Epidermal melanocyte (primary cell): Measurements from ENCODE around the gene SLC5A12.
"Not testable (repeated sequence)": the region's sequence is repeated elsewhere in the genome, so short reads cannot be mapped to it uniquely, and the experiment has no call there.

Experiments
- DNase-seq: peaks from one replicate; pipeline ENCODE4 v3.0.0; 2011; ENCODE audit warnings: low spot score; ENCODE audit not compliant: insufficient read length

SLC5A12 gene

DNA sequence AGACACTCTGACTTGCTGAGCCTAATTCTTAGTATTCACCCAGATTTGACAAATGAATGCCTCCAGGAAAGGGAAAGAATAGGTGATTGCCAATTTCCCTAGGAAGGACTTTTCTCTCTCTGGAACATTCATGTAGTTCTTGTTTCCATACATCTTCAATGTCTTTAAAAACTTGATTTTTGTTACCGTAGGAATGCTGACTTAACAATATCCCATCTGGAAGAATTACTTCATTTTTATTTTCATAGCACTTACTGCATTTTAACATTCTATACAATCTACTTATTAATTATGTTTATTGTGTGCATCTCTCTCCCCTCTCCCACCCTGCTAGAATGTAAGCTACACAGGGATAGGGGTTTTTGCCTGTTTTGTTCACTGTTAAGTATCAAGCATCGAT lies 66.6 kb downstream of the SLC5A12 start:
- no peak for DNase-seq

DNA sequence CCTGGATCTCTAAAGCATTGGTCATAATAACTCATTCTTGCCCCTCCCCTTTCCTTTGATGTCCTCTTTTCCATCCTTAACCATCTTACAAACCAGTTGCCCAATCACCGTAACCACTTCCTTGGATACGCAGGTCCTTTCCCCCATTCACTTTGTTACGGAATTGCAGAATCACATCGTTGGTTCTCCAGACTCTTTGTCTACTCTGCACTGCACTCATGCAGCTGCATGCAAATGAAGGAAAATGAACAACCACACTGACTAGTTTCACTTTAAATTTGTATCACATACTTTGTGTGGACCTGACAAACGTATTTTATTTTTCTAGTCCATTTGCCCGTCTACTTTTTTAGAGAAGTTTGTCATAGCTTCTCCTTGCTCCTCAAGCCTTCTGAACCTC lies 69.9 kb downstream of the SLC5A12 start:
- DNase-seq: no peak

DNA sequence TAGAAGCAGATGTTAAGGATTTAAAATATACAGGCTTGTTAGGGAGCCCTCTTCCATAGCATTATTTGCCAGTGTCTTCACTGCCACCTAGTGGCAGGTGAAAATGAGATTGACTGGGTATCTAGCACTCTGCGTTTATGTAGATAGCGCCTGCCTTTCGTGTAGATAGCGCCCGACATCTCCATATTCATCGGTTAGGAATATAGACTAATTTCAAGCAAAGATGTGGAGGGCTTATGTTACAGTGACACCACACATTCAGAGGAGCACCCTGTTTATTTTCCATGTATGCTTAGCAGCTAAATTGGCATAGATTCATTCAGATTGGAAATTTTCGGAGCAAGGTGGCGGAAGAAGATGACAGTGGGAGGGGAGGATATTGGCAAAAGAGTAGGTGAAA lies 72.0 kb downstream of the SLC5A12 start:
- peak; percentile 23 for DNase-seq

DNA sequence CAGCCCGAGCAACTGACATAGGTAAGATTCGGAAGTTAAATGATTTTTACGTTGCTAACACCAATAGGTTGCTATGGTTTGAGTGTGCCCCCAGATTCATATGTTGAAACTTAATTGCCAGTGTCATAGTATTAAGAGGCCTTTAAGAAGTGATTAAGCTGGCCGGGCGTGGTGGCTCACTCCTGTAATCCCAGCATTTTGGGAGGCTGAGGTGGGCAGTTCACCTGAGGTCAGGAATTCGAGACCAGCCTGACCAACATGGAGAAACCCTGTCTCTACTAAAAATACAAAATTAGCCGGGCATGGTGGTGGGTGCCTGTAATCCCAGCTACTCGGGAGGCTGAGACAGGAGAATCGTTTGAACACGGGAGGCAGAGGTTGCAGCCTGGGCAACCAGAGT lies 78.5 kb downstream of the SLC5A12 start:
- not testable (repeated sequence) for DNase-seq

DNA sequence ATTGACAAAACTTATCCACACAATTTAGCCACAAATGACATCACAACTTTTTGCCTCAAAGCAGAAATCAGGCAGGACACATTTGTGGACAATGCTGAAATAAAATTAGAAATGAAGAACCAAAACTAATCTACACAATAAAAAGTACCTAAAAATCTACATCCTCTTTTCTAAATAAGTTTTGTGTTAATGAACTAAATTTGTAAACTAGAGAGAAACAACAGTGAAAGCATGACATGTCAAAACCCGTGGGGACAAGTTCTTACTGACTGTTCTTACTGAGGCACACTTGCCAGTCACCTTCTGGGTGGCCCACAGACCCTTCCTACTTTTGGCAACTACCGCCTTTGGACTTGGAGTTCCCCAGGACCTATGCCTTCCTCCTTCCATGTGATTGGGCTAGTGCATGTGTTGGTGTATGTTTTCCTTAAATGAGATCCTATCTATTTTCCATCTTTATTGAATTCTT lies 89.1 kb downstream of the SLC5A12 start:
- DNase-seq: no peak

DNA sequence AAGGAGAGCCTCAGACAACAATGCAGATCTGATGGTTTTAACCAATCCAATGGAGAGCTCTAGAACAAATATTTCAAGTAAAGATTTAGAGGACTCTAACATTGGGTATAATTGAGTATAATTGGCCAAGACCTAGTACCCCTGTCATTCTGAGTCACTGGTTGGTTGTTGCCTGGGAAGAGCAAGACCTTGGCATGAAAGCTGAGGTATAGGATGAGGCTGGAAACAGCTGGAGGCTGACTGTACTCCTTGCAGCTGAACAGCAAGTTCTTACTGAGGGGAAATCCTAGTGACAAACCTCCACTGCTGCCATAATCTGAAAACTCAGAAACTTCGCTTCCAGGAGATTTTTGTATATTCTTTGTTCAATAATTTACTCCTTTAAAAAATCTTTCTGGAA lies 95.5 kb downstream of the SLC5A12 start:
- DNase-seq: no peak

DNA sequence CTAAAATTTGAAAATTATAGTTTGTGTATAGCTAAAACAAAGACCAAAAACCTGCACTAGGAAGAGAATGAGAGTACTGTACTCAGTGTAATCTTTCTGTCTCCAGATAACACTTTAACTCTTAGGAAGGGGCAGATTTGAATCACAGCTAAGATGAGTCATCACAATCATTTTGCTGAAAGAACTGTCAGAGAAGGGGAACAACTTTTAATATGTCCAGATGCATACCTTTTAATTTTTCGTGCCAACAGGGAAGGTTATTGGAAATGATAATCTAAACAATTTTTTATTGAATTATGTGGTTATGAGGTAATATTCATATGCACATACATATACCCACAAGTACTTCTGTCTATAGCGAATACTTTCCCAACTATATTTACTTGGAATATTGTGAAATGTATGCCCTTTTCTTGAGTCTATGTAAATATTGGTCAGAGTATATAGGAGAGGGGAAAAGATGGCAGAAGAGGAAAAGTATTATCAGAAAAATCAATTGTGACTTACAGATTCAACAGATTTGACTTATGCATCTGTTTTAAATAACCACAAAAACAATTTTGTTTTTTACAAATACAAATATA lies 98.7 kb downstream of the SLC5A12 start:
- no peak for DNase-seq

DNA sequence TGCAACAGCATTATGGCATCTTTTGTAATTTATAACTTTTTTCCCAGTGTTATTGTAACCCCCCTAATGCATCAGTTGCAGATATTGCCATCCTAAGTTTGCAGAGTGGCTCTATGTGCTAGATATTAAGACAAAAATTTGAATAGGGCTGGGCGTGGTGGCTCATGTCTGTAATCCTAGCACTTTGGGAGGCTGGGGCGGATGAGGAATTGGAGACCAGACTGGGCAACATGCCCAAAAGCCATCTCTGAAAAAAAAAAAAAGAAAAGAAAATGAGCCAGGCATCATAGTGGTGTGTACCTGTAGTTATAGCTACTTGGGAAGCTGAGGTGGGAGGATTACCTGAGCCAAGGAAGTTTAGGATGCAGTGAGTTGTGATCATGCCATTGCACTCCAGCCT lies 99.7 kb downstream of the SLC5A12 start:
- DNase-seq: no peak

DNA sequence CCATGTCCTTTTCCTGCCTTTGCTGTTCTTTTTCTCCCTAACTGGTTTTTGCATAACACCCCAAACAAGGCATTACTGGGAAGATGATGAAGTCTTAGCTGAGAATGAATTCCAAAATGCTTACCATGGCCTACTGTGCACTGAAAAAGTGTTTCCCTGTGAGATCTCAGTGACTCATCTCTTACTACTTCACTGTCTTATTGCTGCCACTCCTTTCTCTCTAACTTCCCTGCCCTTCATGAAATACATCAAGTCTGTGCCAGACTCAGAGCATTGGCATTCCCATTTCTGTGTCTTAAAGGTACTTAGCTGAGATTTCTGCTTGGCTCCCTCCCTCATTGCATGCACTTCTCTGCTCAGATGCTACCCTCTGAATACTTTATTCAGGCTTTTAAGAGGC lies 100.7 kb downstream of the SLC5A12 start:
- no peak for DNase-seq

DNA sequence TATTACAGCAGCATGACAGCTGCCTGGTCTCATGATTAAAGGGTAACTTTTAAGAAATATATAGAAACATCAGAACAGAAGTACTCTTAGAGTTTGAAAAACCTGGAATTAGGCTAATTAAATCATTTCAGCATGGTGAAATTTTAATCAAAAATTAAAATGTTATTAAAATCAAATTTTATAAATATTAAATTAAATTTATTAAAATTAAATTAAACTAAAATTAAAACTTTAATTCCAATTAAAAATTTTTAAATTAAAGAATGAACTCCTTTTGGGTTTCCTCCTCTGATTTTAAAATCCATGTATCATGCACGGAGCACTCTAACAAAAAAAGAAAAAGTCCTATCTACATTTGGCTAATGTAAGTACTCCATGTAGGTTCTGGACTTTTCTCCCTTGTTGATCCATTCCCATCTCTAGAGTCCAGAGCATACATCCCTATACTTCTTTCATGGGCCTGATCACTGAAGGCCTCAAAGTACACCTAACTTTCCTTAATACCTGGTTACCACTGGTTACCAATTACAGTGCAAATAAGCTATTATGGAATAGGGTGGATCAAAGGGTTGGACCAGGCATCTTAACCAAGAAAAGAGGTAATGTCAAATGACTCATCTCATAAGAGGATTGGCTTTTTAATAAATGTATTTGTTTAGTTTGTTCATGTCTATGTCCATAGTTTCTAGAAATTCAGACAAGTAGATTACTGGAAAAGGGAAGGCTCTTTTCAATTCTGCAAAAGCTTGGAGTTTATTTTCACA lies 101.4 kb downstream of the SLC5A12 start:
- no peak for DNase-seq

DNA sequence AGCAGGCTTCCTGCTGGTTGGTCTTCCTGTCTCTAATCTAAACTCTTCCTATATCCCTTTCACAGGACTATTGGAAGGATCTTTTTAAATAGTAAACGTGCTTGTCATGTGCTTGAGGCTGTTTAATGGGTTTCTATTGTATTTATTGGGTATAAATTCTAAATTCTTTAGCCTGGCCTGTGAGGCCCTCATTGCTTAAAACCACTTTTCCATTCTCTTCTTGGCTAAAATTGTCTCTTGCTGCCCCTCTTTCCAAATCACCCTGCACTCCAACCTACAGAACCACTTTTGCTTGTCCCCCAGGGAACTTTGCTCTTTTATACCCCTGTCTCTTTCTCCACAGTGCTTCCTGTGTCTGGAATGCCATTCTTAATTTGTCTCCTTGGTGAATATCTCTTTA lies 103.4 kb downstream of the SLC5A12 start:
- no peak for DNase-seq
